ENCODE data around the gene HLA-B.
"Not testable (repeated sequence)": the region's sequence is repeated elsewhere in the genome, so short reads cannot be mapped to it uniquely, and the experiment has no call there.

The HLA-B gene

GRCh38 chr6:31377029-31377428 lies 20.1 kb upstream of the HLA-B start:
- ATAC-seq: no peak
- TF ChIP-seq CSDC2 (CRISPR knock-in tag; IDR thresholded peaks at IDR 0.05): no peak
- no peak for TF ChIP-seq ZC3H10 (CRISPR knock-in tag; IDR thresholded peaks at IDR 0.05)
- no peak for TF ChIP-seq ISL1 (CRISPR knock-in tag; IDR thresholded peaks at IDR 0.05)
- TF ChIP-seq ZNF70 (CRISPR knock-in tag; IDR thresholded peaks at IDR 0.05): no peak
- no peak for TF ChIP-seq PPARA (CRISPR knock-in tag; IDR thresholded peaks at IDR 0.05; ENCODE audit: borderline replicate concordance)
- no peak for TF ChIP-seq OSR1 (CRISPR knock-in tag; IDR thresholded peaks at IDR 0.05)
- no peak for TF ChIP-seq CREB5 (CRISPR knock-in tag; IDR thresholded peaks at IDR 0.05; ENCODE audit: low read depth)
- no peak for TF ChIP-seq SNAI2 (CRISPR knock-in tag; IDR thresholded peaks at IDR 0.05)
- TF ChIP-seq ESRRG (CRISPR knock-in tag; IDR thresholded peaks at IDR 0.05): no peak

DNA sequence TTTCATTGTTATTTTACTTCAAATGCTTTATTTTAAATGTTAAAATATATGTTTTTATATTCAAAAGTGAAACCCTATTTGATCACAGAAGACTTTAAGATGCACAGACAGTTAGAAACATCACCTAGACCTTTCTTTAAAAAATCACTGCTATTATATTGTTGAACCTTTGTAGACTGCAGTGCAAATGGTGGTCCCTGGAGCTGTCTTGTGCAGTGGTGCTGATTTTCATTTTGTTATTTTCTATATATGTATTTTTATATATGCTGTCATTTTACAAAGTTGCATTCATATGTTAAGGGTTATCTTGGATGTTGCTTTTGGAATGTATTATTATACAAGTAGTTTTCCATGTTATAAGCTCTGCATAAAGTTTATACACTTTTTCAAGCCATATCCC lies 18.7 kb upstream of the HLA-B start:
- no peak for ATAC-seq
- TF ChIP-seq ZNF565 (CRISPR knock-in tag; conservative IDR thresholded peaks at IDR 0.05; ENCODE audit: low read depth) (no peak), OSR1 (CRISPR knock-in tag; IDR thresholded peaks at IDR 0.05) (no peak), RARB (CRISPR knock-in tag; IDR thresholded peaks at IDR 0.05) (no peak), ARNTL (CRISPR knock-in tag; IDR thresholded peaks at IDR 0.05; ENCODE audit: borderline replicate concordance, low read depth) (no peak), ZFP30 (CRISPR knock-in tag; IDR thresholded peaks at IDR 0.05) (no peak), SNAI2 (CRISPR knock-in tag; IDR thresholded peaks at IDR 0.05) (no peak), CSDC2 (CRISPR knock-in tag; IDR thresholded peaks at IDR 0.05) (no peak), GLIS3 (CRISPR knock-in tag; IDR thresholded peaks at IDR 0.05) (no peak), ZNF70 (CRISPR knock-in tag; IDR thresholded peaks at IDR 0.05) (no peak), PATZ1 (CRISPR knock-in tag; IDR thresholded peaks at IDR 0.05; ENCODE audit: borderline replicate concordance) (no peak), ZFP3 (CRISPR knock-in tag; IDR thresholded peaks at IDR 0.05) (no peak), ESRRG (CRISPR knock-in tag; IDR thresholded peaks at IDR 0.05) (no peak)
- TF ChIP-seq, protein P1, sequence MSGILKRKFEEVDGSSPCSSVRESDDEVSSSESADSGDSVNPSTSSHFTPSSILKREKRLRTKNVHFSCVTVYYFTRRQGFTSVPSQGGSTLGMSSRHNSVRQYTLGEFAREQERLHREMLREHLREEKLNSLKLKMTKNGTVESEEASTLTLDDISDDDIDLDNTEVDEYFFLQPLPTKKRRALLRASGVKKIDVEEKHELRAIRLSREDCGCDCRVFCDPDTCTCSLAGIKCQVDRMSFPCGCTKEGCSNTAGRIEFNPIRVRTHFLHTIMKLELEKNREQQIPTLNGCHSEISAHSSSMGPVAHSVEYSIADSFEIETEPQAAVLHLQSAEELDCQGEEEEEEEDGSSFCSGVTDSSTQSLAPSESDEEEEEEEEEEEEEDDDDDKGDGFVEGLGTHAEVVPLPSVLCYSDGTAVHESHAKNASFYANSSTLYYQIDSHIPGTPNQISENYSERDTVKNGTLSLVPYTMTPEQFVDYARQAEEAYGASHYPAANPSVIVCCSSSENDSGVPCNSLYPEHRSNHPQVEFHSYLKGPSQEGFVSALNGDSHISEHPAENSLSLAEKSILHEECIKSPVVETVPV (CRISPR knock-in tag; IDR thresholded peaks at IDR 0.05): no peak
- TF ChIP-seq, protein P2, sequence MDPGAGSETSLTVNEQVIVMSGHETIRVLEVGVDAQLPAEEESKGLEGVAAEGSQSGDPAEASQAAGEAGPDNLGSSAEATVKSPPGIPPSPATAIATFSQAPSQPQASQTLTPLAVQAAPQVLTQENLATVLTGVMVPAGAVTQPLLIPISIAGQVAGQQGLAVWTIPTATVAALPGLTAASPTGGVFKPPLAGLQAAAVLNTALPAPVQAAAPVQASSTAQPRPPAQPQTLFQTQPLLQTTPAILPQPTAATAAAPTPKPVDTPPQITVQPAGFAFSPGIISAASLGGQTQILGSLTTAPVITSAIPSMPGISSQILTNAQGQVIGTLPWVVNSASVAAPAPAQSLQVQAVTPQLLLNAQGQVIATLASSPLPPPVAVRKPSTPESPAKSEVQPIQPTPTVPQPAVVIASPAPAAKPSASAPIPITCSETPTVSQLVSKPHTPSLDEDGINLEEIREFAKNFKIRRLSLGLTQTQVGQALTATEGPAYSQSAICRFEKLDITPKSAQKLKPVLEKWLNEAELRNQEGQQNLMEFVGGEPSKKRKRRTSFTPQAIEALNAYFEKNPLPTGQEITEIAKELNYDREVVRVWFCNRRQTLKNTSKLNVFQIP (CRISPR knock-in tag; IDR thresholded peaks at IDR 0.05; ENCODE audit: borderline replicate concordance, low read depth): no peak

DNA sequence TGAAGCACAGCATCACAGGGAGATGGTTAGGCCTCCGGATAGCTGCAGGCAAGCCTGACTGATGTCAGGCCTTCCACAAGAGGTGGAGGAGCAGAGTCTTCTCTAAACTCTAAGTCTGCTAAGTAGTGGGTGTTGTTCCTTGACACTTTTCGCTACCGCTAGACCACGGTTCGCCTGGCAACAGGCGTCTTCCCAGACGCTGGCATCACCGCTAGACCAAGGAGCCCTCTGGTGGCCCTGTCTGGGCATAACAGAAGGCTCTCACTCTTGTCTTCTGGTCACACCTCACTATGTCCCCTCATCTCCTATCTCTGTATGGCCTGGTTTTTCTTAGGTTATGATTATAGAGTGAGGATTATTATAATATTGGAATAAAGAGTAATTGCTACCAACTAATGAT lies 17.1 kb upstream of the HLA-B start:
- ATAC-seq: not testable (repeated sequence)

- no peak for ATAC-seq
- TF ChIP-seq PPARA (CRISPR knock-in tag; IDR thresholded peaks at IDR 0.05; ENCODE audit: borderline replicate concordance): no peak
- no peak for TF ChIP-seq ZNF70 (CRISPR knock-in tag; IDR thresholded peaks at IDR 0.05)
- no peak for TF ChIP-seq TCF4 (CRISPR knock-in tag; IDR thresholded peaks at IDR 0.05; ENCODE audit: borderline replicate concordance)
These were observed 11.5 kb upstream of the HLA-B start for GRCh38 chr6:31368461-31368860.

- TF ChIP-seq CREB5 (CRISPR knock-in tag; IDR thresholded peaks at IDR 0.05; ENCODE audit: low read depth) (no peak), ZNF70 (CRISPR knock-in tag; IDR thresholded peaks at IDR 0.05) (peak; percentile 52; the same call in 1 of the 2 replicates), GLIS3 (CRISPR knock-in tag; IDR thresholded peaks at IDR 0.05) (no peak)
- peak; percentile 100 for ATAC-seq
These were observed 9.9 kb upstream of the HLA-B start for GRCh38 chr6:31366693-31367470.

Data from SK-N-SH treated with all-trans-retinoic acid at 6 μM for 48 hours (cell line).